ENCODE data around the gene AGAP2.
"Not testable (repeated sequence)": the region's sequence is repeated elsewhere in the genome, so short reads cannot be mapped to it uniquely, and the experiment has no call there.

Gene AGAP2

GRCh38 chr12:57776247-57776587, 37.7 kb upstream of the AGAP2 start:
- Histone ChIP-seq H3K9me3 (ENCODE audit: control insufficient read depth, insufficient read depth, low read length) (no peaks in the 10 kb centered on the region), H3K9ac (ENCODE audit: low read depth, low read length) (no peak overlapping the region), H3K4me1 (ENCODE audit: control insufficient read depth, insufficient read depth, low read length) (no peaks in the 10 kb centered on the region), H3K36me3 (ENCODE audit: control insufficient read depth, insufficient read depth, low read length) (no peaks in the 10 kb centered on the region), H3K27ac (ENCODE audit: low read depth, low read length) (no peak overlapping the region), H3K4me3 (ENCODE audit: low read depth, low read length) (no peak overlapping the region), H3K27me3 (ENCODE audit: control insufficient read depth, insufficient read depth, low read length) (peaks cover 6% of the 10 kb centered on the region; the same call in 1 of the 2 replicates)

- Histone ChIP-seq H3K36me3 (ENCODE audit: control insufficient read depth, insufficient read depth, low read length) (peaks cover 3% of the 10 kb centered on the region), H3K27ac (ENCODE audit: low read depth, low read length) (no peak overlapping the region), H3K4me1 (ENCODE audit: control insufficient read depth, insufficient read depth, low read length) (no peaks in the 10 kb centered on the region), H3K4me3 (ENCODE audit: low read depth, low read length) (no peak overlapping the region), H3K9me3 (ENCODE audit: control insufficient read depth, insufficient read depth, low read length) (no peaks in the 10 kb centered on the region), H3K27me3 (ENCODE audit: control insufficient read depth, insufficient read depth, low read length) (peaks cover 6% of the 10 kb centered on the region; the same call in 1 of the 2 replicates), H3K9ac (ENCODE audit: low read depth, low read length) (no peak overlapping the region)
Measured at GRCh38 chr12:57775563-57776246, 37.2 kb upstream of the AGAP2 start.

- Histone ChIP-seq H3K27me3 (ENCODE audit: control insufficient read depth, insufficient read depth, low read length) (peaks cover 6% of the 10 kb centered on the region; the same call in 1 of the 2 replicates), H3K36me3 (ENCODE audit: control insufficient read depth, insufficient read depth, low read length) (peaks cover 10% of the 10 kb centered on the region), H3K4me1 (ENCODE audit: control insufficient read depth, insufficient read depth, low read length) (no peaks in the 10 kb centered on the region), H3K9ac (ENCODE audit: low read depth, low read length) (no peak overlapping the region), H3K4me3 (ENCODE audit: low read depth, low read length) (no peak overlapping the region), H3K27ac (ENCODE audit: low read depth, low read length) (no peak overlapping the region), H3K9me3 (ENCODE audit: control insufficient read depth, insufficient read depth, low read length) (no peaks in the 10 kb centered on the region)
Measured at GRCh38 chr12:57775044-57775443, 36.5 kb upstream of the AGAP2 start.

GRCh38 chr12:57774634-57775033, 36.1 kb upstream of the AGAP2 start:
- H3K4me1 ChIP-seq (ENCODE audit: control insufficient read depth, insufficient read depth, low read length); H3K4me3 ChIP-seq (ENCODE audit: low read depth, low read length); H3K9me3 ChIP-seq (ENCODE audit: control insufficient read depth, insufficient read depth, low read length); H3K27ac ChIP-seq (ENCODE audit: low read depth, low read length); H3K9ac ChIP-seq (ENCODE audit: low read depth, low read length); H3K27me3 ChIP-seq (ENCODE audit: control insufficient read depth, insufficient read depth, low read length): not testable (repeated sequence)
- H3K36me3 ChIP-seq (ENCODE audit: control insufficient read depth, insufficient read depth, low read length), result peaks cover 14% of the 10 kb centered on the region

- H3K27ac ChIP-seq (ENCODE audit: low read depth, low read length), result peak within 1 kb of the TSS; percentile 98
- no peaks in the 10 kb centered on the region for H3K9me3 ChIP-seq (ENCODE audit: control insufficient read depth, insufficient read depth, low read length)
- peak within 1 kb of the TSS; percentile 97 for H3K4me3 ChIP-seq (ENCODE audit: low read depth, low read length)
- no peaks in the 10 kb centered on the region for H3K4me1 ChIP-seq (ENCODE audit: control insufficient read depth, insufficient read depth, low read length)
- H3K27me3 ChIP-seq (ENCODE audit: control insufficient read depth, insufficient read depth, low read length), result peaks cover 6% of the 10 kb centered on the region; the same call in 1 of the 2 replicates
- peaks cover 33% of the 10 kb centered on the region for H3K36me3 ChIP-seq (ENCODE audit: control insufficient read depth, insufficient read depth, low read length)
- peak within 1 kb of the TSS; percentile 100 for H3K9ac ChIP-seq (ENCODE audit: low read depth, low read length)
Measured at GRCh38 chr12:57772429-57773322, 34.1 kb upstream of the AGAP2 start, which contains the start of gene EEF1AKMT3. EEF1AKMT3 (plus strand) TSS chr12:57772614; CDS start chr12:57772725, 111 bp downstream.

- Histone ChIP-seq H3K4me3 (ENCODE audit: low read depth, low read length) (peak within 1 kb of the TSS; percentile 97), H3K36me3 (ENCODE audit: control insufficient read depth, insufficient read depth, low read length) (peaks cover 33% of the 10 kb centered on the region), H3K27me3 (ENCODE audit: control insufficient read depth, insufficient read depth, low read length) (peaks cover 9% of the 10 kb centered on the region), H3K4me1 (ENCODE audit: control insufficient read depth, insufficient read depth, low read length) (peaks cover 4% of the 10 kb centered on the region; the same call in 1 of the 2 replicates), H3K9me3 (ENCODE audit: control insufficient read depth, insufficient read depth, low read length) (no peaks in the 10 kb centered on the region), H3K9ac (ENCODE audit: low read depth, low read length) (peak within 1 kb of the TSS; percentile 100), H3K27ac (ENCODE audit: low read depth, low read length) (peak within 1 kb of the TSS; percentile 98)
Measured at GRCh38 chr12:57771873-57772428, 33.4 kb upstream of the AGAP2 start, which contains the start of gene METTL1. METTL1 (minus strand) TSS chr12:57772105; CDS start chr12:57772083, 22 bp downstream.

GRCh38 chr12:57771236-57771872, 32.8 kb upstream of the AGAP2 start:
- H3K27ac ChIP-seq (ENCODE audit: low read depth, low read length), result peak overlapping the region; percentile 98
- peak overlapping the region; percentile 97 for H3K4me3 ChIP-seq (ENCODE audit: low read depth, low read length)
- H3K36me3 ChIP-seq (ENCODE audit: control insufficient read depth, insufficient read depth, low read length), result peaks cover 33% of the 10 kb centered on the region
- peaks cover 7% of the 10 kb centered on the region for H3K4me1 ChIP-seq (ENCODE audit: control insufficient read depth, insufficient read depth, low read length)
- H3K9ac ChIP-seq (ENCODE audit: low read depth, low read length), result peak overlapping the region; percentile 100
- peaks cover 15% of the 10 kb centered on the region for H3K27me3 ChIP-seq (ENCODE audit: control insufficient read depth, insufficient read depth, low read length)
- H3K9me3 ChIP-seq (ENCODE audit: control insufficient read depth, insufficient read depth, low read length), result no peaks in the 10 kb centered on the region

- H3K9ac ChIP-seq (ENCODE audit: low read depth, low read length), result no peak overlapping the region
- 0 out of 2 replicates have a peak overlapping the region, but pooled peaks have one; percentile 97 for H3K4me3 ChIP-seq (ENCODE audit: low read depth, low read length)
- H3K27me3 ChIP-seq (ENCODE audit: control insufficient read depth, insufficient read depth, low read length), result peaks cover 22% of the 10 kb centered on the region
- peaks cover 33% of the 10 kb centered on the region for H3K36me3 ChIP-seq (ENCODE audit: control insufficient read depth, insufficient read depth, low read length)
- H3K27ac ChIP-seq (ENCODE audit: low read depth, low read length), result no peak overlapping the region
- H3K9me3 ChIP-seq (ENCODE audit: control insufficient read depth, insufficient read depth, low read length), result no peaks in the 10 kb centered on the region
- H3K4me1 ChIP-seq (ENCODE audit: control insufficient read depth, insufficient read depth, low read length), result peaks cover 12% of the 10 kb centered on the region
Measured at GRCh38 chr12:57770734-57771133, 32.2 kb upstream of the AGAP2 start.

- Histone ChIP-seq H3K4me1 (ENCODE audit: control insufficient read depth, insufficient read depth, low read length) (peaks cover 17% of the 10 kb centered on the region), H3K27me3 (ENCODE audit: control insufficient read depth, insufficient read depth, low read length) (peaks cover 33% of the 10 kb centered on the region), H3K4me3 (ENCODE audit: low read depth, low read length) (no peak overlapping the region), H3K9ac (ENCODE audit: low read depth, low read length) (no peak overlapping the region), H3K9me3 (ENCODE audit: control insufficient read depth, insufficient read depth, low read length) (no peaks in the 10 kb centered on the region), H3K27ac (ENCODE audit: low read depth, low read length) (no peak overlapping the region), H3K36me3 (ENCODE audit: control insufficient read depth, insufficient read depth, low read length) (peaks cover 33% of the 10 kb centered on the region)
Measured at GRCh38 chr12:57769594-57769993, 31.1 kb upstream of the AGAP2 start.

GRCh38 chr12:57767876-57768275, 29.3 kb upstream of the AGAP2 start:
- H3K4me3 ChIP-seq (ENCODE audit: low read depth, low read length), result no peak overlapping the region
- H3K9me3 ChIP-seq (ENCODE audit: control insufficient read depth, insufficient read depth, low read length), result no peaks in the 10 kb centered on the region
- no peak overlapping the region for H3K27ac ChIP-seq (ENCODE audit: low read depth, low read length)
- peaks cover 33% of the 10 kb centered on the region for H3K36me3 ChIP-seq (ENCODE audit: control insufficient read depth, insufficient read depth, low read length)
- H3K4me1 ChIP-seq (ENCODE audit: control insufficient read depth, insufficient read depth, low read length), result peaks cover 31% of the 10 kb centered on the region
- H3K27me3 ChIP-seq (ENCODE audit: control insufficient read depth, insufficient read depth, low read length), result peaks cover 45% of the 10 kb centered on the region
- no peak overlapping the region for H3K9ac ChIP-seq (ENCODE audit: low read depth, low read length)

Measured in HUES48 (cell line).